Measurements from ENCODE around the gene NKAPL.

Gene NKAPL

GRCh38 chr6:28254121-28254519, 5.0 kb upstream of the NKAPL start:
- ChIA-PET CTCF (interaction anchor here (1.5 kb wide), 1 partner anchor 13 kb away, joined by 3 read pairs; the partner anchor contains the start of gene ZSCAN26), POLR2A (no interaction called here)
- no peak for TF ChIP-seq CTCF (IDR thresholded peaks at IDR 0.05; ENCODE audit: insufficient read depth, low read length, missing control alignments)

GRCh38 chr6:28257042-28257441, 2.1 kb upstream of the NKAPL start:
- DNase-seq (ENCODE audit: low read depth, low spot score) = no peak
- no peak for TF ChIP-seq CTCF (IDR thresholded peaks at IDR 0.05; ENCODE audit: insufficient read depth, low read length, missing control alignments)
- H3K4me3 ChIP-seq (ENCODE audit: low read depth, low read length) = no peak overlapping the region
- ChIA-PET POLR2A (no interaction called here), CTCF (no interaction called here)

More at GRCh38 chr6:28254121-28254519, 5.0 kb upstream of the NKAPL start:
- H3K4me3 ChIP-seq (ENCODE audit: low read depth, low read length) = no peak overlapping the region
- DNase-seq (ENCODE audit: low read depth, low spot score) = no peak

- TF ChIP-seq CTCF (IDR thresholded peaks at IDR 0.05; ENCODE audit: insufficient read depth, low read length, missing control alignments) = no peak
- H3K4me3 ChIP-seq (ENCODE audit: low read depth, low read length) = no peak overlapping the region
- no peak for DNase-seq (ENCODE audit: low read depth, low spot score)
- ChIA-PET POLR2A (no interaction called here), CTCF (interaction anchor here (1.3 kb wide), 1 partner anchor 16 kb away, joined by 3 read pairs; no protein-coding TSS in a partner anchor)
Measured at GRCh38 chr6:28263922-28264321, 4.8 kb downstream of the NKAPL start.

- DNase-seq (ENCODE audit: low read depth, low spot score) = no peak
- TF ChIP-seq CTCF (IDR thresholded peaks at IDR 0.05; ENCODE audit: insufficient read depth, low read length, missing control alignments) = no peak
- ChIA-PET CTCF (interaction anchor here (1.1 to 1.3 kb wide), 2 partner anchors 17 to 91 kb away, joined by 3 read pairs; no protein-coding TSS in a partner anchor), POLR2A (no interaction called here)
- H3K4me3 ChIP-seq (ENCODE audit: low read depth, low read length) = no peak overlapping the region
Measured at GRCh38 chr6:28264834-28265401, 5.8 kb downstream of the NKAPL start.

- ChIA-PET POLR2A (interaction anchor here (0.7 to 2.1 kb wide), 7 partner anchors 13 to 125 kb away, joined by 3 to 17 read pairs (median 4); partner anchors contain the start of genes PGBD1, ZKSCAN4, ZKSCAN8 and ZSCAN31), CTCF (interaction anchor here (0.6 to 2.0 kb wide), 6 partner anchors 14 to 1142 kb away, joined by 3 to 11 read pairs (median 4); no protein-coding TSS in a partner anchor)
- no peak for DNase-seq (ENCODE audit: low read depth, low spot score)
- peak overlapping the region; percentile 73 for H3K4me3 ChIP-seq (ENCODE audit: low read depth, low read length)
- no peak for TF ChIP-seq CTCF (IDR thresholded peaks at IDR 0.05; ENCODE audit: insufficient read depth, low read length, missing control alignments)
Measured at GRCh38 chr6:28266563-28266961, 7.5 kb downstream of the NKAPL start.

GRCh38 chr6:28266962-28267694, 8.0 kb downstream of the NKAPL start, which contains the start of gene ZSCAN26:
Gene ZSCAN26, plus strand, starts transcription at chr6:28267143. Its CDS starts 4,777 bp downstream, at chr6:28271920.
- no peak for TF ChIP-seq CTCF (IDR thresholded peaks at IDR 0.05; ENCODE audit: insufficient read depth, low read length, missing control alignments)
- peak; percentile 46 for DNase-seq (ENCODE audit: low read depth, low spot score)
- H3K4me3 ChIP-seq (ENCODE audit: low read depth, low read length) = peak within 1 kb of the TSS; percentile 73
- CTCF ChIA-PET = interaction anchor here (0.7 to 2.0 kb wide), 6 partner anchors 11 to 114 kb away, joined by 3 to 11 read pairs (median 4); no protein-coding TSS in a partner anchor
- POLR2A ChIA-PET = interaction anchor here (0.5 to 2.1 kb wide), 9 partner anchors 12 to 457 kb away, joined by 3 to 17 read pairs (median 3); partner anchors contain the start of genes PGBD1, ZKSCAN4, ZKSCAN8 and ZSCAN31

Data from AG04449 (cell line).